GM12892 (cell line): ENCODE data around the gene A4GNT. TPM values are rescaled to one million over a fixed set of nuclear protein-coding genes. Genes with fewer than 3 reads are reported as not detected.
"Not testable (repeated sequence)": the region's sequence is repeated elsewhere in the genome, so short reads cannot be mapped to it uniquely, and the experiment has no call there.

Experiments
- DNase-seq: peaks from one replicate; pipeline ENCODE4 v3.0.0; 2011; ENCODE audit not compliant: insufficient read length
- FAIRE-seq: peaks from 2 replicates; lab custom pipeline; 2011; peaks lifted over from hg19 to GRCh38; lab: Jason Lieb, UNC
- POLR2A ChIP-seq: IDR thresholded peaks from 2 replicates; pipeline ENCODE4 v1.6.1; 2011; ENCODE audit warnings: low read depth, low read length, control low read depth
- POLR2AphosphoS5 ChIP-seq: IDR thresholded peaks from 2 replicates; pipeline ENCODE4 v1.6.1; 2011; ENCODE audit warnings: low read depth, low read length, control low read depth
- TAF1 ChIP-seq: IDR thresholded peaks from 2 replicates; pipeline ENCODE4 v1.6.1; 2011; ENCODE audit warnings: low read depth, mild to moderate bottlenecking, control low read depth, low read length, borderline replicate concordance
- polyA plus RNA-seq: library from polyadenylated mRNA; unstranded; fragments of >200 nt; gene quantifications from one replicate; pipeline ENCODE4 v1.2.1, GENCODE V29; 2012; ENCODE audit warnings: missing spikeins, inconsistent platforms; ENCODE audit not compliant: missing spikeins

Gene A4GNT
- not detected for polyA plus RNA-seq

- DNase-seq: no peak
- no peak for TF ChIP-seq TAF1
- no peak for TF ChIP-seq POLR2AphosphoS5
- TF ChIP-seq POLR2A: no peak
- FAIRE-seq: no peak
Measured at GRCh38 chr3:138132239-138132638, at the start of gene A4GNT. Gene A4GNT (minus strand): TSS chr3:138132390. CDS start chr3:138131256, 1,134 bp downstream.

DNA sequence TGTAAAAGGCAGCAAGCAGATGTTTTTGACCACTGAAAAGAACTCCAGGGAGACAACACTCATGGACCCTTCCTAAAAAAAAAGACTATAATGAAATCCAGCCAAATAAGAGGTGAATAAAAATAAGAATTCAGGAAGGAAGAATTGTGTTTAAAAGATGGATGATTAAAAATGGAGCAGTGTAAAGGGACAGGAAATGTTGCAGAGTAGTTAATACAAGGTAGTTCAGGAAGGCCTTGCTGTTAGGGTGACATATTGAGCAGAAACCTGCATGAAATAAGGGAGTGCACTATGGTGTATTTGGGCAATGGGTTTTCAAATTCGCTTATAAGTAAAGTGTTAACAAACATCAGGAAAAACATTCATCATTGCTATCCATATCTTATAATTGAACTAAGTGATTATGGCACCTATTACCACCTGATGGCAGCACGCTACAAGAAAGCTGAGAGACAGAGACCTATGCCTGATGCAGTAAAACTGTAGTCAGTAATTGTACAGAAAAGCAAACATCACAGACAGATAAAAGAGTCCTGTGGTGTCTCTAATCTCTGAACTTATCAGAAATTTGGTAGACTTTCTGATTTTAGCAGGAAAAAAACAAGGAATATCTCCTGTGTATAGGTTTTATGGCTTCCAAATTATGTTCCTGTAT is 48.3 kb upstream of the A4GNT start:
- TF ChIP-seq POLR2AphosphoS5 (no peak), POLR2A (no peak), TAF1 (no peak)
- no peak for DNase-seq
- peak; percentile 95 for FAIRE-seq

DNA sequence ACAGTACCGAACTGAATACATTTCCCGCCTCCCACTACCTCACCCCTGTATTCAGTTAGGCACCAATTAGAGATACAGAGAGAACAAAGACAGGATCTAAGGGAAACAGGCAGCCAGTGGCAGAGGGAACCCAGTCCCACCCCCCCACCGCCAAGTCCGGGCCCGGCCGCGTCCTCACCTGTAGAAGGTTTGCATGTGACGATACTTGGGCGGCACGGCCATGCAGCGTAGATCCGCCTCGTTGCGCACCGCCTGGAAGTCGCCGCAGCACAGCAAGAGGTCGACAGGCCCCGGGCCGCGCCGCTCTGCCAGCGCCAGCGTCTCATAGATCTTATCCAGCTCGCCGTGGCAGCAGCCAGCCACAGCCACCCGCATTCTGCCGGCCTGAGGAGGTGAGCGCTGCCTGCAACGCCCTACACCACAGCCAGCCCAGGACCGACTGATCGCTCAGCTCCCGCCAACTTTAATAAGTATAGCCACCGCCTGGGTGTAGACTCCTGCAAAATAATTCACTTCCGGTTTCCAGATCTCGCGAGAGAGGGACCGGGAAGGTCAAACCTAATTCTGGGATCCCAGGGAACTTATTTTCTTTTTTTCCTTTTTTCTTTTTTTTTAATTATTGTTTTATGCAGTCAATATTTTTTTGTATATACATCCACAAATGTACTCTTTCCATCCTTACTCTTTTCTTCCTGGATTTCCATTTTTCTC is 42.4 kb upstream of the A4GNT start, which contains the start of gene DBR1:
TSS of gene DBR1 (minus strand) at position 501 of the 711 bp plus-strand sequence. CDS start at position 375, 126 bp downstream.
- TF ChIP-seq TAF1: peak; percentile 92
- TF ChIP-seq POLR2A: peak; percentile 96
- TF ChIP-seq POLR2AphosphoS5: peak; percentile 84
- FAIRE-seq (peak; percentile 91), DNase-seq (peak; percentile 48)

- TF ChIP-seq POLR2AphosphoS5 (no peak), POLR2A (no peak), TAF1 (no peak)
- DNase-seq: no peak
- no peak for FAIRE-seq
Measured at GRCh38 chr3:138173769-138174420, 41.7 kb upstream of the A4GNT start.

- no peak for FAIRE-seq
- TF ChIP-seq POLR2AphosphoS5: no peak
- no peak for TF ChIP-seq TAF1
- TF ChIP-seq POLR2A: no peak
- DNase-seq: no peak
Measured at GRCh38 chr3:138172625-138173024, 40.4 kb upstream of the A4GNT start.

DNA sequence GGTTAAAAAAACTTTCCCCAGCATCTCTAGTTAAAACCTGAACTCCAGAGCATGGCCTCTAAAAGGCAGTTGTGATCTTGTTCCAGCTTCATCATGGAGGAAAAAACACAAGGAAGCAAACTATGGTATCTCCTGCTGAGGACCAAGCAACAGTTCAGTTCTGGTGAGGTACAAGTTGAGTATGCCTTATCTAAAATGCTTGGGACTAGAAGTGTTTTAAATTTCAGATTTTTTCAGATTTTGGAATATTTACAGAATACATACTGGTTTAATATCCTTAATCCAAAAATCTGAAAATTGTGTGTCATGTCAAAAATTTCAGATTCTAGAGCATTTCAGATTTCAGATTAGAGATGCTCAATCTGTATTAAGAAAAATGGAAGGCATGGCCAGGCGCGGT is 32.9 kb upstream of the A4GNT start:
- no peak for FAIRE-seq
- no peak for DNase-seq
- no peak for TF ChIP-seq POLR2A
- no peak for TF ChIP-seq POLR2AphosphoS5
- TF ChIP-seq TAF1: no peak

DNA sequence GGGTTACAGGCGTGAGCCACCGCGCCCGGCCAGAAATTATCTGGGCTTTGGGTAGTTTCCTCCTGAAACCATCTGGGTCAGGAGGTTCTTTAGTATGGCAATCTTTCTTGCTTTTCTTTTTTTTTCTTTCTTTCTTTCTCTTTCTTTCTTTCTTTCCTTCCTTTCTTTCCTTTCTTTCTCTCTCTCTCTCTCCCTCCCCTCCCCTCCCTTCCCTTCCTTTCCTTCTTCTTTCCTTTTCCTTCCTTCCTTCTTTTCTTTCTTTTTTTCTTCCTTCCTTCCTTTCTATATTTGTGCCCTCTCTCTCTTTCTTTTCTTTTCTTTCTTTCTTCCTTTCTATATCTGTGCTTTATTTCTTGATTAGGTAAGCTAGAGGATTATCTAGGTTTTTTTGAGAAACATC is 25.6 kb upstream of the A4GNT start:
- no peak for FAIRE-seq
- no peak for TF ChIP-seq POLR2AphosphoS5
- no peak for TF ChIP-seq TAF1
- no peak for TF ChIP-seq POLR2A

DNA sequence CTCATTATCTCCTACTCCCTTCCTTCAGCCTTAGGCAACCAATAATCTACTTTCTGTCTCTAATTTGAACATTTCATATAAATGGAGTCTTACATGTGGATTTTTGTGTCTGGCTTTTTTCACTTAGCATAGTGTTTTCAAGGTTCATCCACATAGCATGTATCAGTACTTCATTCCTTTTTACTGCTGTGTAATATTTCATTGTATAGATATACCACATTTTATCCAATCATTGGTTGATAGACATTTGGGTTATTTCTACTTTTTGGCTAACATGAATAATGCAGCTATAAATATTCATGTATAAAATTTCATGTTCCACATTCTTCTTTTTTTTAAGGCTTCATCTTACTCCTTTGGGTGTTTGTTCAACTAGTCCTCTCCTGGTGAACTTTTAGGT is 22.3 kb upstream of the A4GNT start:
- DNase-seq (no peak), FAIRE-seq (no peak)
- no peak for TF ChIP-seq POLR2A
- no peak for TF ChIP-seq TAF1
- TF ChIP-seq POLR2AphosphoS5: no peak

More for the DNA sequence above, 25.6 kb upstream of the A4GNT start:
- DNase-seq: no peak

- FAIRE-seq (no peak), DNase-seq (no peak)
- no peak for TF ChIP-seq POLR2AphosphoS5
- no peak for TF ChIP-seq TAF1
Measured at GRCh38 chr3:138148503-138148902, 16.3 kb upstream of the A4GNT start.

- not testable (repeated sequence) for FAIRE-seq, DNase-seq
Measured at GRCh38 chr3:138142181-138142580, 10.0 kb upstream of the A4GNT start.

DNA sequence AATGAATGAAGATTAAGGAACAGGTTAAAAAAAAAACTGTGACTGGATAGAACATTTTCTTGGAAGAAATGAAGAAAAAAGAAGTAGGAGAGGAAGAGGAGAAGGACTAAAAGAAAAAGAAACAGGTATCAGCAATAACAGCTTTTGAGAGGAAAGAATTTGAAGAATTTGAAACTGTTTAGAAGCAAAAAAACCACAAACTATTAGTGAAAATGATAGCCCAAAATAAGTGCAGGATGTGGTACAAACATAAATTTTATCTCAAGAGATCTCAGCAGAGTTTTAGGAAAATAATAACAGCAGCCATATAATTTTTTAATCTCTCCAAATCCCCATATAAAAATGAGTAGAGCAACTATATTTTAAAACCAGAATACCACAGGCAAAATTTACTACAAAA is 8.8 kb upstream of the A4GNT start:
- FAIRE-seq: no peak
- TF ChIP-seq POLR2A (no peak), TAF1 (no peak)
- DNase-seq: no peak

- no peak for TF ChIP-seq POLR2A
- no peak for TF ChIP-seq POLR2AphosphoS5
- no peak for TF ChIP-seq TAF1
- FAIRE-seq: no peak
- DNase-seq: no peak
Measured at GRCh38 chr3:138139691-138140090, 7.5 kb upstream of the A4GNT start.
